NOMO-1 treated with dmso at 0.1 percent for 144 hours (cell line): Measurements from ENCODE around the gene GAS7.
A peak's percentile ranks its signal among the peaks of the same experiment; 100 is the strongest.

Source experiments
- DNase-seq: peaks from one replicate; lab custom pipeline; 2025; ENCODE audit not compliant: unreplicated experiment; lab: John Stamatoyannopoulos, UW

GAS7 gene

DNA sequence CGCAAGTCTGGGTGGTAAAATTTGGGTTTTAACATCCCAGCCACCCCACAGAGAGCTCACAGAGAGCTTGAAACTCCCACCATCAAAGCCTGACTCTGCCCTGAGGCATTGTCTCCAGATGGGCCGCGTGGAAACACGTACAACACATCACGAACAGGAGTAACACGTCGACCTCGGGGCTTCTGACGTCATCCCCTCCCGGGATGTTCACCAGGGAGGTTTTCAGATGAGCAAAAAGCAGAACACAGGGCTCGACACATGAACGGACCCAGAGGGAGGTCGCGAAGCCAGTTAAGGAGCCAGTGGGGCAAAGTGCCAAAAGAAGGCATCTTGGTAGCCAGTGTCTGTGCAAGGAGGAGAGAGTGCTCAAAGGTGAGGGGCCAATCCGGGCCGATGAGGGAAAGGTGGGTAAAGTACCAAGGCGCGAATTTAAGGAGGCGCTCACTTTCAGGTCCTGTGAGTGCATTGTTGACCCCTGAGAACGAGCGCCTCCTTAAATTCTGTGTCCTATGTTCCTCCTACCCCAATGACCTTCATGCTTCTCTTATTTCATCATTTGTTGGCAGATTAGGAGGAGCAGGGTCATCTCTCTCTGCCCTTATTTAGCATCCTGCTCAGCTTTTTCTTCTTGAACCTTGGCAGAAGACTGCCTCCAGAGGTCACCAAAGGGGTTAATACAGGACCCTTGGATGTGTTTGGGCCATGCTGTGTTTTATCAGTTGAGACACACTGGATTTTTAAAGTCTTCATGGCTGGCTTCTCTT lies 298.9 kb downstream of the GAS7 start:
- no peak for DNase-seq

DNA sequence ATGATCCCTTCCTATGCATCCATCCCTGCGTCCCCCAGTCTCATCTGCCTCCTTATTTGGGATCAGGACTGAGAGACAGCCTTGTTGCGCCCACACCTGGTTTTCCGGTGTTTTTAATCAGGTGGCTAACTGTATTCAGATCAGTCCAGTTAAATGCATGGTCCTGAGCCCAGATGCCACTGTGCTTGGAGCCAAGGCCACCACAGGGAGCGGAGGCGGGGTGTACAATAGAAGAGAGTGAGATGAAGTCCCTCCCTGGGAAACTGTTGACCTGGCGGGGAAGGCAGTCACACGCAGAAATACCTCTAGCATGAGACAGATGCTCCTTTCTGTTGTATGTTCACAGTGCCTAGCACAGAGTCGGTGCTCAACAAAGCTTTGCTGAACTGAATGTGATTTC lies 299.6 kb downstream of the GAS7 start:
- no peak for DNase-seq

DNA sequence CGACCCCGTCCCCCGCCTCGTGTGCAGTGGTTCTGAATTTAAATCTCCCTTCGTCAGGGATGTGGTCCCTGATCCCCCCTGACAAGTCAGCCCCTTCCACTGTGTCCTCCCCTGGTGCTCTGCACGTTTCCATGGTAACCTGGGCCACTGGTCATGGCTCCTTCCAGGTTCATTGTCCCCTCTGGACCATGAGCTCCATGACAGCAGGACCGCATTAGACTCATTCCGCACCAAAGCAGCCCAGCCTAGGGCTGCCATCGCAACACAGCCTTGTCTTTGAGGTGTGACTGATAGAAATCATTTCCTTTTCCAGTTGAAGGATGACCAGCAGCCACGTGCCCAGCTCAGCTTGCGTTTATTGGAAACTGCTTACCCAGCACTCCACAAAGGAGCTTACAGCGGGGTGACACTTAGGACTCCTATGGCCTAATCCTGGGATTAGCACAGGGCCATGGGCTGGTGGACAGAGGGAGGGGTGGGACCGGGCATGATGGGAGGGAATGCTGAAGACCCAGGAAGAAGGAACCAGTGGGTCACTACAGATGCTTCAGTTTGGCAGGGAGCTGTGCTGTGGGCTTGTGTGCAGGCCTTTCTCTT lies 300.9 kb downstream of the GAS7 start:
- DNase-seq: no peak

DNA sequence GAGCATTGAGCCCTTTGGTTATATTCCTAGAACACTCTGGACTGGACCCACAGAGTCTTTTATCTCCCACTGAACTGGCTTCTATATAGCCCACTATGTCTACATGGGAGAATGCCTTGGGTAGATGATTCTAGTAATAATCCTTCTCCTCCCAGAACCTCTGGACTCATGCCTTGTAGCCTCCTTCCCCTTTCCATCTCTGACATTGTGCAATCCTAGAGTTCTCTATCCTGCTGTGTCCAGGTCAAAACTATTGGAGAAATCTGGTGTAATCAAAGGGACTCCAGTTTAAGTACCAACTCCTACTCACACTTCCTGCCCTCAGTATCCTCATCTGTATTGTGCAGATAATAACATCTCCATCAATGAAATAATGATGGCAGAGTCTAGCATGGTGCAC lies 302.5 kb downstream of the GAS7 start:
- no peak for DNase-seq

DNA sequence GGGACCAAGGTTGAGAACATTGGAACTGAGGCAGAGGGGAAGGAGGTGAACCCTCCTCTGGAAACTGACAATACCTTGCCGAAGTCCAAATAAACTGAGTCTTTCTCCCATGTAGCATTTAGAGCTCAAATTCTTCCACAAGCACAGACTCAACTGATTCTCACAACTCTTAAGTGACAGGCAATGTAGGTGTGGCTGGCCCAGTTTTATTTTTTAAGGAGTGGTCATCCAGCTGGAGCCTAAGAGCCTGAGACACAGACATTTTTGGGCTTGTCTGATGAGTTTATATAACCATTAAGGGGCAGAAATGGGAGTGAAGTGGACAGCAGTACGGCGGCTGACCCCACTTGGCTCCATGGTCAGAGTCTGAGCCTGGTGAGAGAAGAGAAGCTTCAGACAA lies 304.2 kb downstream of the GAS7 start:
- no peak for DNase-seq

DNA sequence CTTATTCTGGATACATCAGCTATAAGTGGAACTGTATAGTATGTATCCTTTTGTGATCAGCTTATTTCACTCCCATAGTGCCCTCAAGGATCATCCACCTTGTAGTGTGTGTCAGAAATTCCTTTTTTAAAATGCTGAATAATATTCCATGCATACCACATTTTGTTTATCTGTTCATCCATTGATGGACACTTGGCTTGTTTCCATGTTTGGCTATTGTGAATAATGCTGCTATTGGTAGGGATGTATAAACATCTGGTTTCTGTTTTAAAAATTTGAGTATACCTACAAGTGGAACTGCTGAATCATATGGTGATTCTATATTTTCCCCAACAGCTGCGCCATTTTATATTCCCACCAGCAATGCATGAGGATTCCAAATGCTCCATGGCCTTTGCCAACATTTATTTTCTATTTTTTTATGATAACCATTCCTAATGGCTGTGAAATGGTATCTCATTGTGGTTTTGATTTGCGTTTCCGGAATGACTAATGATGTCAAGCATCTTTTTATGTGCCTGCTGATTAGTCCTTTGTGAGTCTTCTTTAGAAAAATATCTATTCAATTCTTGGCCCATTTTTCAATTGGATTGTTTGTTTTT lies 304.9 kb downstream of the GAS7 start:
- no peak for DNase-seq

DNA sequence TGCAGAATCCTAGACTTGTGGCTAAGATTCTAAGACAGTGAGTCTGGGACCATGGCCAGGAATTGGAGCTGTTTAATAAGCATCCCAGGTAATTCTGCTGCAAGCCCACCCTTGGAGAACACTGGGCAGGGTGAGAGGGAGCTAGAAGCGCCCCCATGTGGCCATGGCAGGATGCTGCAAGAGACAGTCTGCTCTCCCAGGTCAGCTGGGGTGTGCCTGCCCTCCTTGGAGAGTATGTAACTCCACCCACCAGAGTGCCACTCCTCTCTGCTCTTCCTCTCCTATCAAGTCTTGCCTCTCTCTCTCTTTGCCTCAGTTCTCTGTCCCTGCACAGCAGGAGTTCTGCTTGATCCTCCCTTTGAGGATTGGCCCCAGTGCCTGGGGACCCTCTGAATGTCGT lies 308.3 kb downstream of the GAS7 start:
- DNase-seq: peak; percentile 32

DNA sequence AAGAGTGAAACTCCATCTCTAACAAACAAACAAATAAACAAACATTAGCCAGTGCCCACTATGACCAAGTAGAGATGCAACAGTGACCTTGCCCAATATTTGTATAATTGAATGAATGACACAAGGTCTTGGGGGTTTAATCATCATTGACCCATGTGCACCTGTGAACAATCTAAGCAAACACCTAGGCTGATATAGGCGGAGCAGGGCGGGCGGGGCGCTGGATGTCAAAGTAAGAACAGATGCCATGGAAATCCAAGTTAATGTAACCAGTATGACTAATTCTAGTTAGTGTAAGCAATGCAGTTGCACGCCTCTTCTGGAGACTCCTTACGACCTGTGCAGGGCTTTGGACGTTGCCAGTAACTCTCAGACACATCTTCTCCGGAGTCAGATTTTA lies 310.9 kb downstream of the GAS7 start:
- no peak for DNase-seq

DNA sequence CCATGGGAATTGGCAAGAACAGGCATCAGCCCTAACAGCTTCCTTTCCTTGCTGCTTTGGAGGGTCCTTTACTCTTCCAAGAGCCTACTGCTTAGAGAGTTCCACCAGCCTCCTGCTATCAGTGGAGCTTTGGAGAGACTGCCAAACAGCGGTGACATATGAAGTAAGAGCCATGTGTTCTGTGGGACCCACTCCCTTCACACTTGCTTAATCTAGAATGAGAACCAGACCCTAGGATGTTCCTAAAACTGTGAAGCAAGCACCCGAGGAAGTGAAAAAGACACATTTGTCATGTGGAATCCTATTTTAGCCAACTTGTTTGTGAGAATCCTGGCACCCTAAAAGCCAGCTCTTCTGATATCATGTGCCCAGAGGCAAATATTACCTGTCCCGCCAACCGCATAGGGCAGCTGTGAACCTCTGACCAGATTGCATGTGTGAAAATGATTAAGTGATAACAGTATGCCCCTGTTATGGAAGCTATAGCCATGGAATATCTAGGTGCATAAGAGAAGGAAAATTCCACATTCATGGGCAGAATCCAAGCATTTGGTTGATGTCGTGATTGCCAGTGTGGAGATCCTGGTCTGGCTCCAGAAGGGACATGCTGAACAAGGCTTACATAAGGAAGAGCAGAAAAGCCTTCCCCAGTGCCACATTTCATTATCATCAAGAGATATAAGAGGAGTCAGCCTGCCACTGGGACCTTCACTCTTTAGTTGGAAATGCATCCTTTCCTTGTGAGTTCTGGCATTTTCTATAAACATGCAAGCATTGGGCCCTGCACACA lies 312.1 kb downstream of the GAS7 start:
- no peak for DNase-seq

DNA sequence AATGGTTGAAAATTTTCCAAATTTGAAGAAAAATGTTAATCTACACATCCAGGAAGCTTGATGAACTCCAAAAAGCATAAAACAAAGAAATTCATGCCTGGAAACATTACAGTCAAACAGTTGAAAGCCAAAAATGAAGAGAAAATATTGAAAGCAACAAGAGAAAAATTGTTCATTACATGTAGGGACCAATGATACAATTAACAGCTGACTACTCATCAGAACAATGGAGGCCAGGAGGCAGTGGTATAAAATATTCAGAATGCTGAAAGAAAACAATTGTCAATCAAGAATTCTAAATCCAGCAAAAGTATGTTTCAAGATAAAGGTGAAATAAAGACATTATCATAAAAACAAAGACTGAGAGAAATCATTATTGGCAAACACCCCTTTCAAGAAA lies 315.0 kb downstream of the GAS7 start:
- DNase-seq: no peak

DNA sequence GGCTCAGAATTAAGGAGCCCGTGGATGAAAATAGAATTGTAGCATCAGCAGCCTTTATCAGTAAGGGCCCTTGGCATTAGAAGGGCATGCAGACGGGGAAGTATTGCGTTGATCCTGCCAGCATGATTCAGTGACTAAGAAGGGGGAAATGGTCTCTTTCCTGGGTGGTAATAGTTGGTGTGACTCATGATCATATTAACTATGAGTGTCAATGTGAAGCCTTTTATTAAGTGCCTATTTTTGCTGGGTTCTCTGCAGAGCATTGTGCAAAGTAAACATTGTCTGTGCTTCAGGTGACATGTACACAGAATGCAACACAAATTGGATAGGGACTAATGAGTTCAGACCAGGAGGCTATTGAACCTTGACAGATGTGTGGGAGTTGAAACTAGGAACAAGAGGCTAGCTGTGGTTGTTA lies 317.8 kb downstream of the GAS7 start:
- no peak for DNase-seq

DNA sequence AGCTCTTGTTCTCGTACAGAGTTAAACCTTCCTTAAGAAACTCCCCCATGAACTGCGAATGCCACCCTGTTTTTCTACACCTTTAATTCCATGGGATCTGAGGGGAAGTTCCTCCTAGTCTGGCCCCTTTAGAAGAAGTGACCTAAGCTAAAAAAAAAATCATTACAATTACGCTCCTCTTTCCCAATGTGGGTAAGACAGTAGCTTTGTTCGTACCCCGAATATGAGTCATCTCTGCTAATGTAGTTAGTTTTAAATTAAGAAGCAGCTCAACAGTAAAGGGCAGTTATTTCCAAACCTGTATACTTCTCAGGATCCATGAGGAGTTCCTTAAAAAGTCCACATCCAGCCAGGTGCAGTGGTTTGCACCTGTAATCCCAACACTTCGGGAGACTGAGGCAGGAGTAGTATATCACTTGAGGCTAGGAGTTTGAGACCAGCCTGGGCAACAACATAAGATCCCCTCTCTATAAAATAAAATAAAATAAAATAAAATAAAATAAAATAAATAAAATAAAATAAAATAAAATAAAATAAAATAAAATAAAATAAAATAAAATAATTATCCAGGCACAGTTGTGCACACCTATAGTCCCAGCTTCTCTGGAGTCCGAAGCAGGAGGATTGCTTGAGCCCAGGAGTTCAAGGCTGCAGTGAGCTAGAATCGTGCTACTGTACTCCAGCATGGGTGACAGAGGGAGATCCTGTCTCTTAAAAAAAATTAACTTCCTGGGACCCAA lies 319.4 kb downstream of the GAS7 start:
- peak; percentile 48 for DNase-seq

DNA sequence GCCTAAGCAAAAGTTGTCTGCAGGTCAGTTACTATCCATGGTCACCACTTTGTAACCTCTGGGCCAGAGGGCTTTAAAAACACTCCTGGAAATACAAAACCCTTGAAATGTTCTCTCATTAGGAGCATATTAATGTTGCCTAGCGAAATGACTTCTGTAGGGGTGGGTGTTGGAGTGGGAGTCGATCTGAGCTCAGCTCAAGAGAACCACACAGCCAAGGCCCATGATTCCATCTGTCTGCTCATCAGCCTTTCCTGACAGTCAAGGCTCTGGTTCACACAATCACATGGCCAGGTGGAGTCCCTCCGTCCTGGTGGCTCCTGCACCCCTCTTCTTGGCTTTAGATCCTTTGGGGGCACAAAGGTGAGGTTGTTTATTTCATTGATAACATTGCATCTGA lies 320.1 kb downstream of the GAS7 start:
- no peak for DNase-seq

DNA sequence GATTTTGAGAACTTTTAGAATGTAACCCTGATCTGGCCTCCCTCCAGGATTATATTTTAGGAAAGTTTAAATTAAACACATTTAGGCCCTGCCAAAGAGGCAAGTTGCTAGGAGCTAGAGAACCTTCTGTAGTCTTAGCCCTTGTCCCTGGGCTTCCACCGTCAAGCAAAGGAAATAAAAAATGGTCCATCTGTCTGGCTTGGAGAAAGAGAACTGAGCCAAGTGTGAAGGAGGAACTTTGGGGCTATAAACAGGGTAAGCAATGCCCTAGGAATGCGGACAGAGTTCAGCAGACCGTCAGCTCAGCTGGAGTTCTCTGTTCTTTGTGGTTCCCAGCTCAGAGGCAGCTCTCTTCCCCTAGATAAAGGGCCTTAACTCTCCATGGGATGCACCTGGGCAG lies 323.0 kb downstream of the GAS7 start:
- no peak for DNase-seq

DNA sequence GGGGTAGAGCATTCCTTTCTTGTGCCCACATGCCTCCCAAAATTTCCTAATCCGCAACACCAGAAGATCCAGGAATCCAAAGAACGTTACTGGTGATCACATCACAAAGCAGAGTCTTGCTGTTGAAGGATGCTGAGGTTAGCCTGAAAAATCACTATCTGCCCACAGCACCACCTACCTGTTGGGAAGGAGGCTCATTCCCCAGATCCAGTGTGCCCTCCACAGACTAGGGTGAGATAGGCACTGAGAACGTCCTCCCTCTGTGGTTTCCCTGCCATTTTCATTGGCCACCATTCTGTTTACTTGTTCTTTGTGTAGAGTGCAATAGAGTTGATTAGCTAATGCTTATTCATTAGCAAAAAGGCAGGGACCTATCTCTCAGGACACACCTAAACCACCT lies 323.7 kb downstream of the GAS7 start:
- DNase-seq: no peak

DNA sequence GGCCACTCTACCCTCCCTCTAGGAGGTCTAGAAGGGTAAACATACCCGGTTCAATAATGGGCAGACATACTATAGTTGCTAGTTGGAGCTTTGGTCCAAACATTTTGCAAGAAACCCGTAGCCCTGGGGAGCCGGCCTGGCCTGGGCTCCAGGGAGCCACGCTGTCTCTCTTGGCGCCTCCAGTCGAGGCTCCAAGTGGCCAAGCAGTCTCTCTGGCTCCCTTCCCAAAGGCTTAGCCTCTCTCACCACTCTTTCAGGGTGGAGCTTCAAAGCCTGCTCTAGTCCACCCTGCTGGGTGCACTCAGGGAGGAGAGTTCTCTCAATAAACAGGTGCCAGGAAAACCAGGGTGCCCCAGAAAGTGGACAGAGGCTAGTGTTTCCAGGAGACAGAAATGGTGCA lies 325.6 kb downstream of the GAS7 start:
- no peak for DNase-seq

DNA sequence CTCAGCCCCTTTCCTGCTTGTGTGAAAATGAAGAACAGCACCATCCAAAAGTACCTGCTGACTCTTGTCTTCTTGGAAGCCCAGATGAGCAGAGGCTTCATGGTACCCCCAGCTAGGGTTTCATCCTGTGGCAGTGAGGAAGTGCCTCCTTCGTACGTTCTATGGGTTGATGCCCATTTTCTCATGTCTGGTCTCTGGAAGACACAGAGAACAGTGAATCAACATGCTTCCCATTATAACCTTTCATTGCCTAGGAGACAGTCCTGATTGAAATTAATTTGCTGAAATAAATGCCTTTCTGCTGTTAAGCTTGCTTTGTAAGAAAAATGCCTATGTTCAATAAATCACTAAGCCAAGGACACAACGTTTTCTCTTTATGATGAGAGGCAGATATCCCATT lies 329.9 kb downstream of the GAS7 start:
- no peak for DNase-seq

DNA sequence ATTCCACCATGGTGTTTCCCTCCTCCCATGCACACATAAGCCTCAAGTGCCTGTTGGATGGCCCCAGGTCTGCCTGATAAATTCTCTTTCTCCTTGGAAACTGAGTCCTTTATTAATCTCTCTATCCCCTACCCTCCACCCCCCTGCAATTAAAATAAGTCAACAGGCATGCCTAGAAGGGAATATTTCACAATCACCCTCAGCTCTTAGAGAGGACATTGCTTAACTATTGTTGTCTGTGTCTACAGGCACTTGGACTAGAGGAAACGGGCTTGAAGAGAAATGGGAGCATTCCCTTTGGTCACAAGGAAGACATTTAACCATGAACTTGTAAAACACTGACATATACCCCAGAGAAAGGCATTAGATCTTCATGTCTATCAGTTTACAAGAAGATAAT lies 332.8 kb downstream of the GAS7 start:
- DNase-seq: peak; percentile 16

DNA sequence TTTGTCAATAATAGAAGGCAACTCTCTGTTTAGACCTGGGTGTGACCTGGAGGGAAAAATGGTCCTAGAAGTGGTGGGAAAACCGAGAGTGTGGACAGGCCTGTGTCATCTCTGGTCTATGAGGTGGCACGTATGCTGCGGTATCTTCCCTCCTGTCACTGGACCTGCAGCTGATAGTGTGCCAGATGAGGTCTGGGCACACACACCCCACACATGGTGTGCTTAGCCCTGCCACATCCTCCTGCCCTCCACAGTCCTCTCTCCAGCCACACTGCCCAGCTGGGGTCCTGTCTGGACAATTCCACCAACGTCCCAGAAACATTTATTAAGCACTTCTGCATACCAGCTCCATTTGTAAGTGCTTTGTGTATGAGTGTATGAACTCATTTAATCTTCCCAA lies 335.5 kb downstream of the GAS7 start:
- DNase-seq: no peak

DNA sequence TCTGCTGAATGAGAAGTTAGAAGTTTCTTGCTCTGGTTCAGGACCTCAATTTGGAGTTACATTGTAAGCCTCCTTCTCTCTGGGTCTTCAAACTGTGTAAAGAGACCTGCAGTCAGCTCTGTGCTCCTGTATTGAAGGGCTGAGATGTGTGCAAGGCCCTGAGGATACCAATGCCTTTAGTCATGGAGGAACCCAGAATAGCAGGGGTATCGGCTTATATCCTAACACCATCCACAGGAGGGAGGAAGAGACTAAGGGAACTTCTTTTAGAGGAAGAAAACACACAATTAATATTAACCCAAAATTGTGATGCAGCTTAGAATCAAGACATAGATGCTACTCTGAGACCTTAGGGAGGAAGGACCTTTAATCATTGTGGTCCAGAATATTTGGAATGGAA lies 336.2 kb downstream of the GAS7 start:
- DNase-seq: no peak

DNA sequence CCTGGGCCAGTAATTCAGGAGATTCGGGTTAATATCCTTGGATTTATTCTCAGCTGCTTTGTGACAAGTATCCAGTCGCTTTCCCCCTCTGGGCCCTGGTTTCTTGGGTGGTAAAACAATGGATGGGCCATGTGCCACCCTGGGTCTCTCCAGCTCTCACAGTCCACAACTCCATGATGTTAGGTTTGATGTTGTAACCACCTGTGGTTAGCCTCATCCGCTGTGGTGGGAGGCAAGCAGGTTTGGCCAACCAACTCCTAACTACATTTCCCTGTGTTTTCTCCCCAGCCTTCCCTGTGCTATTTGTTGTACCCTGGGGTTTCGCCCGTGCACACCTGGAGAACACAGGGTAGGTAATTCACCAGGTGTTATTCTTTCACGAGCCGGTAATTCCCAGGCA lies 337.6 kb downstream of the GAS7 start:
- no peak for DNase-seq
